GM13976 (cell line): ENCODE data around the gene FADS2.

Experiments
- DNase-seq: peaks from one replicate; pipeline ENCODE4 v3.0.0; 2012; ENCODE audit warnings: low spot score
- CTCF ChIP-seq: IDR thresholded peaks from 2 replicates; pipeline ENCODE4 v1.5.1; 2012; ENCODE audit warnings: borderline replicate concordance, mild to moderate bottlenecking; ENCODE audit not compliant: insufficient read depth; ENCODE audit errors: extremely low read depth, missing control alignments, control extremely low read depth
- in situ Hi-C: fragments of 300-500 bp; cut with MboI; formaldehyde crosslinking; loops from one replicate; pipeline ENCODE4 v1.12.0; 2022; ENCODE audit warnings: low sequenced_read_pairs, mixed read lengths, inconsistent platforms; ENCODE audit not compliant: unreplicated experiment

FADS2 gene

GRCh38 chr11:61905801-61906521, 77.9 kb downstream of the FADS2 start:
- TF ChIP-seq CTCF = no peak

GRCh38 chr11:61906522-61906909, 78.4 kb downstream of the FADS2 start:
- in situ Hi-C loops = no loop called here
- no peak for TF ChIP-seq CTCF
- no peak for DNase-seq

More at GRCh38 chr11:61905801-61906521, 77.9 kb downstream of the FADS2 start:
- in situ Hi-C loops = no loop called here
- no peak for DNase-seq

GRCh38 chr11:61907282-61907681, 79.2 kb downstream of the FADS2 start:
- no peak for DNase-seq
- TF ChIP-seq CTCF = no peak
- in situ Hi-C loops = no loop called here

DNA sequence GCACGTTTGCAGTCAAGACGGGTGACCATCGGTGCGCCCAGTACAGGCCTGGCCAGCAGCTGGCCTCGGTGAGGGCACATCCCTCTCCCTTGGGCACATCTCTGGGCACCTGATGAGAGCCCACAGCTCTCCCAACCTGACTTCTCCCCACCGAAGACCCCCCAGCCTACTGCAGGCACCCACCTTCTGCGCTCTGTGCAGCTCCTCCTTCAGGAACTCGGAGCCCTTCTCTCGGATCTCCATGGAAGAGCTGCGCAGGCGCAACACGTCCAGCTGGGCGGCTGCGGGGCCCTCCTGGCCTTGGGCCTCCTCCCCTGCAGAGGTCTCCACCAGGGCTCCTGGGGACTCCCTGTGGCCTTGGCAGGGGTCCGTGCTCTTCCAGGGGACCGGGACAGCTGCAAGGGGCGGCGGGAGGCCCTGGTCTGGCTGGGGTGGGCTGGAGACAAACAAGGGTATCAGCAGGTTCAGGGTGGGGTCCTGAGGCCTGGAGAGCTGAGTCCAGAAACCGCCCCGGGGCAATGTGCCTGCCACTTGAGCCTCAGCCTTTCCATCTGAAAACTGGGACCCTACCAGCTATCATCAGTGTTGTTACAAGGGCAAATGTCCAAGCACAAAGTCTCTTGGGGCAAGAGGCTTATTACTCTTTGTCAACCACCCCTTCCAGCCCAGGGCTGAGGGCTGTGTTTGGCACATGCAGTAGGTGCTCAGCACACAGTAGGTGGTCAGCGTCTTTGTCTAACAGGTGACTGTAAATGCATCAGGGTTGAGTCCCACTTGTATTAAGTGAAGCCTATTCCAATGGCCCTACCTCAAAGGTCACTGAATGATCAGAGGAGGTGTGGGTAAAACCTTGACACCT, 80.0 kb downstream of the FADS2 start:
- no peak for TF ChIP-seq CTCF
- DNase-seq = no peak
- in situ Hi-C loops = no loop called here

DNA sequence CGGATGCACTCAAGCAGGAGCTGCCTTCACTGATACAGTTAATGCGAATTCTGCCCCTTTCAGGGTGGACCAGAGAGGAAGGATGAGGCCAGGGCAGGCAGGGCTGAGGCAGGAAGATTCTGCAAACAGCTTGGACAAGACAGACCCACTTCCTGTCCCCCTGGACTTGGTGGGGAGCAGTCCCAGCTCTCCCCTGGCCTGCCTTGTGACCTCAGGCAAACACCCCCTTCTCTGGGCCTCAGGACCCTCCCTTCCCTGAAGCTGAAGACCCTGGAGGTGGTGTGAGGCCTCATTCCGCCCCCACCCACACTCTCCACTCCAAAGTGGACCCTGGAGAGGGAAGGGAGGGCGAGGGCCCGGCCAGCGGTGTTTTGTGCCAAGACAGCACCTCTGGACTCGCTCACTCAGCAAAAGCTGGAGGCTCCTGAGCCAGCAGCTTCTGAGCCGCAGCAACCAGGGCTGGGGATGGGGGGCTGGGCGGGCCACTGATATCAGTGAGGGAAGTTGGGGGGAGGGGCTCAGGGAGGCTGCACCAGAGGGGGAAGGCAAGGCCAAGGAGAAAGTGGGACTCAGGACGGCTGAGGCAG, 80.7 kb downstream of the FADS2 start:
- DNase-seq = no peak
- no peak for TF ChIP-seq CTCF
- in situ Hi-C loops = no loop called here
